Muscle layer of duodenum (tissue), 2 donors: ENCODE data around the gene RBFOX2.
A peak's percentile ranks its signal among the peaks of the same experiment; 100 is the strongest.

ENCODE experiments used
- H3K27ac ChIP-seq: one replicate; pipeline ENCODE4 v1.7.0; 2013; ENCODE audit warnings: mild to moderate bottlenecking, low read length
- H3K27me3 ChIP-seq: one replicate; pipeline ENCODE4 v1.7.0; 2013; ENCODE audit warnings: low read depth, mild to moderate bottlenecking, control low read depth, low read length
- H3K36me3 ChIP-seq, 2 donors: one replicate each; pipeline ENCODE4 v1.7.0; 2013; ENCODE audit warnings: low read length in 2 of 2, control low read depth in 1 of 2, mild to moderate bottlenecking in 1 of 2; ENCODE audit not compliant: insufficient read depth in 2 of 2, control insufficient read depth in 1 of 2
- H3K4me1 ChIP-seq, 2 donors: one replicate each; pipeline ENCODE4 v1.7.0; 2013; ENCODE audit warnings: low read length in 2 of 2, mild to moderate bottlenecking in 2 of 2, control low read depth in 1 of 2, moderate library complexity in 1 of 2; ENCODE audit not compliant: insufficient read depth in 2 of 2, control insufficient read depth in 1 of 2
- H3K4me3 ChIP-seq, 2 donors: one replicate each; pipeline ENCODE4 v1.7.0; 2013; ENCODE audit warnings: low read length in 2 of 2, low read depth in 1 of 2, mild to moderate bottlenecking in 1 of 2
- H3K9me3 ChIP-seq, 2 donors: one replicate each; pipeline ENCODE4 v1.7.0; 2013; ENCODE audit warnings: low read length in 2 of 2, control low read depth in 1 of 2, mild to moderate bottlenecking in 1 of 2; ENCODE audit not compliant: control insufficient read depth in 1 of 2
- donor health status: healthy.

RBFOX2 gene

DNA sequence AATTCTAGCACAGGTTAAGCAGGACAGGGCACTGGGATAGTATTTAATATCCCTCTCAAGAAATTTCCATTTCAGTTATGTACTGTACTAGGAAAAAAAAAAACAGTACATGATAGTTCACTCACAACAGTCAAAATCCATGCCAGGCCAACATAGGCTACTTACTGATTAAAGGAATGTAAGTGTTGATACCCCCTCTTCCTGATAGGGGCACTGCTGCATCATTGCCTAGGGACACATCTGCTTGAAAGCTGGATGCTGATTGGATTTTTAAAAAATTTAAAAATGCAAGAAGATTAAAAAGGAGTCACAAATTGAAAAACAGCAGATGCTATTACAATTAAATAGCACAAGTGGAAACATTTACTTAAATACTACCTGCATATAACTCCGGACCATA is 267.6 kb downstream of the RBFOX2 start:
- Histone ChIP-seq H3K36me3 (peaks cover 7 to 10% of the 10 kb centered on the region in 2 donors), H3K27me3 (no peaks in the 10 kb centered on the region), H3K4me3 (no peak overlapping the region), H3K4me1 (no peaks in the 10 kb centered on the region), H3K27ac (no peak overlapping the region), H3K9me3 (no peaks in the 10 kb centered on the region)

DNA sequence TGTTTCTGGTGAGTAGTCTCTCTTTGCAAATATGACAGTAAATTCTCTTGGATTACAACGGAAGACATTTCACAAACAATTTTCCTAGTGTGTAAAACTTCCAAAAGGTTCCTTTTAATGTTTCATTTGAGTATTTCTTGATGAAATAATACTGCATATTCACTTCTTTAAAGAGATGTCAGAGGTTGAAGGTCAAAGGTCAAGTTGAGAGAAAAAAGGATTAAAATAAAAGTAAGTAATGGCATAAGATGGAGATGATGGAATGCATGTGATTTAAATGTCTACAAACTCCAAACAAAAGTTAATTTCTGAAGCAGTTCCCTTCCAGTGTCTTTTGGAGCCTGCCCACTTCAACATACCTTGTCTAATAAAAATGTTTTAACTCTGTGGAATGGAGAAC is 270.2 kb downstream of the RBFOX2 start:
- Histone ChIP-seq H3K4me1 (no peaks in the 10 kb centered on the region), H3K27me3 (no peaks in the 10 kb centered on the region), H3K4me3 (no peak overlapping the region), H3K9me3 (no peaks in the 10 kb centered on the region), H3K27ac (no peak overlapping the region), H3K36me3 (peaks cover 7 to 21% of the 10 kb centered on the region in 2 donors)

DNA sequence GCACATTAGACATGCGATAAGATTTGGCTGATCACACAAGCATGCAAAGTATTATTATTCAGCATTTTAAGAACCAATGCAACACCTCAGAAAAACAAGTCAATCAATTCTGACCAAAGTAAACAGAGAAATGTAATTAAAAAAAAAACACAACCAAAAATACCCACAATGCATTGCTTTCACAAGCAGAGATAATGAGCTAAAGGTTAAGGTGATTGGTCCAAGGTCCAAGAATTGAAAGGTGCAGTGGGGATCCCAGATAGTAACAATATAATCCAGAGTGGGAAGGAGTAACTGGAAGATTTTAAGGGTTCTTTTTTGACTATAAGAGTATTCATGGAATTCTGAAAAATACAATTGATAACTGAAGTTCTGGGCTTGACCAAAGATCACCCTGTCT is 271.9 kb downstream of the RBFOX2 start:
- H3K4me1 ChIP-seq: no peaks in the 10 kb centered on the region
- H3K9me3 ChIP-seq: no peaks in the 10 kb centered on the region
- H3K27me3 ChIP-seq: no peaks in the 10 kb centered on the region
- H3K36me3 ChIP-seq: peaks cover 7 to 21% of the 10 kb centered on the region in 2 donors
- no peak overlapping the region for H3K4me3 ChIP-seq
- H3K27ac ChIP-seq: no peak overlapping the region

DNA sequence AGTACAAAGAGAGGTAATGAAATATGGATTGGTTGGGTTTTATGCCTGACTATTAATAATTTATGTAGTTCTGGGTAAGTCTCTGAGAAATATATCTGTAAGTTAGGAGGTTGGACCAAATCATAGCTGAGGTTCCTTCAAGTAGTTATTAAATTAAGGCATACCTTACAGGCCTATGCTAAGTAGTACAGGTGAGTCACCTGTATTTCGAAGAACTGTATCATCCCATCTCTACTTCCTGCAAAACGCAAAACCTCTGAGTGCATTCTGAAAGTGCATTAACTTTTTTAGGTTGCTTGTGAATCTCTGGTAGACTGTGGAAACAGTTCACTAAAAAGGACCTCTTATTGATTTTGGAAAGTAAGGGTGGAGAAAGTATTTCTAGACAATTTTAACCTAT is 273.9 kb downstream of the RBFOX2 start:
- Histone ChIP-seq H3K9me3 (no peaks in the 10 kb centered on the region), H3K4me1 (no peaks in the 10 kb centered on the region), H3K27me3 (no peaks in the 10 kb centered on the region), H3K36me3 (peaks cover 7 to 16% of the 10 kb centered on the region in 2 donors), H3K4me3 (no peak overlapping the region), H3K27ac (no peak overlapping the region)

DNA sequence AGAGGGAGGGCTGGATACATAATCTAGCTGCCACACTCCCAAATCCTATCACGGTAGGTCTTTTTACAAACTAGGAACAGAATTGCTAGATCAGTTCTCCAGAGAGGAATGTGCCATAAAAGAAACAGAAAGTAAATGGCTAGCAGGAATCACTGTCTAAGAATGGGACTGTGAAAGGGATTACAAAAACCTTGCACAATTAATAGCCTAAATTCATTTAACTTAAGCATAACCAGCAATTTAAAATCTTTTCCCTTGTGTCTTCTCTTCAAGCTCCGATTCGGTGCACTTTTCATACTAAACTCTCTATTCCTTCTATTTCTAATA is 275.8 kb downstream of the RBFOX2 start:
- Histone ChIP-seq H3K27ac (no peak overlapping the region), H3K4me1 (no peaks in the 10 kb centered on the region), H3K27me3 (no peaks in the 10 kb centered on the region), H3K9me3 (no peaks in the 10 kb centered on the region), H3K36me3 (peaks cover 7 to 11% of the 10 kb centered on the region in 2 donors), H3K4me3 (no peak overlapping the region)

DNA sequence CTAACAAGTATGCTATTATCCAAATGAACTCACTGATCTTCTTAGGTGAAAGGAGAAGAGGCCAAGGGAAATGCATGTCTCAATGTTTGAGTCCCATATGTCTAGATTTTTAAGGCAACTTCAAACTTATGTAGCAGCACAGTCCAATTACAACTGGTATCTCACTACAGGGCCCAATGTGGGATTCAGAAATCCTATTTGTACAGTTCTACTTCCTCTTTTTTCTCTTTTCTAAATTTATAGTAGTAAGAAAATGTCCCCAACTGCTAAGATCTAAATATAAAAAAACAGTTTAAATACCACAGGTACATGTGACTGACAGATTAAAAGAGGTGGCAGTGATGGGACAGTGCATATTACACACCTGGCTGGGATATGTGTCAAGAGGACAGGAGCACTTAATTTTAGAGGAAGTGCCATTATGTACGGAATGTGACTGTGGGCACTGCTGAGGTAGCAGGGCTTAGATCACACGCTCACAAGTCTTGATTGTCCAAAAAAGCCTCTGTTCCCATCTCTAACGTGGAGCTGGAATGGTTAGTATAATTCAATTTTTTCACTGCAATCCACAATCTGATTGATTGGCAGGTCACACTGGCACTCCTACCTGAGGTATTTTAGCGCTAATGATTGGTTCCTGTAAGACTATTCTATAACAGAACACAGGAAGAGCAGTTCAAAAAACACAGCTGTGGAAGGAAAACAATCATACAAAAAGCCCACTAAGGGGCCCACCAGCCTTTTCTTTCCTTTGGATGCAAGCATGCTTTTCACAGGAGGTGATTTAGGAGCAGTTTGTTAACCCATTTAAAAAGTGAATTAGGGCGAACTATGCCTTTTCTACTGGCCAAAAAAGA is 276.4 kb downstream of the RBFOX2 start:
- no peaks in the 10 kb centered on the region for H3K9me3 ChIP-seq
- H3K27me3 ChIP-seq: no peaks in the 10 kb centered on the region
- H3K36me3 ChIP-seq: peaks cover 7 to 11% of the 10 kb centered on the region in 2 donors
- H3K4me3 ChIP-seq: no peak overlapping the region
- no peaks in the 10 kb centered on the region for H3K4me1 ChIP-seq
- H3K27ac ChIP-seq: no peak overlapping the region

DNA sequence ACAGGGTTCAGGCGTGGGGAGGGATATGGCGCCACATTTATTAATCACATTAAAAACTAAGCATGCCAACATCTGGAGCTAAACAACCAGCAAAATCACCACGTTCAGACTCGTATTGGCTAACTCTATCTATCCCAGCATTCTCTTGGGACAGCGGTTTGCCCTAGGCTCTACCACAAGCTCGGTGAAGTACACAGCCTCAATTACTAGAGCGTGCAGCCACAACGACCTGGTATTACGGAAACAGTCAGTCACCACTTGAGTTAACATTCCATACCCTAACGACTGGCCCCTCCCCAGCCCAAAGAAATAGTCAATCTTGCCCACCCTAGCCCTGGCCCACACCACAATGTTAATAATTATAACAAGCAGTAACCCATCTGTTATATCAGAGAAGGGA is 278.8 kb downstream of the RBFOX2 start:
- Histone ChIP-seq H3K4me1 (peaks cover 0 to 6% of the 10 kb centered on the region in 2 donors), H3K4me3 (no peak overlapping the region), H3K36me3 (peaks cover 10 to 13% of the 10 kb centered on the region in 2 donors), H3K27ac (no peak overlapping the region), H3K27me3 (no peaks in the 10 kb centered on the region), H3K9me3 (no peaks in the 10 kb centered on the region)

DNA sequence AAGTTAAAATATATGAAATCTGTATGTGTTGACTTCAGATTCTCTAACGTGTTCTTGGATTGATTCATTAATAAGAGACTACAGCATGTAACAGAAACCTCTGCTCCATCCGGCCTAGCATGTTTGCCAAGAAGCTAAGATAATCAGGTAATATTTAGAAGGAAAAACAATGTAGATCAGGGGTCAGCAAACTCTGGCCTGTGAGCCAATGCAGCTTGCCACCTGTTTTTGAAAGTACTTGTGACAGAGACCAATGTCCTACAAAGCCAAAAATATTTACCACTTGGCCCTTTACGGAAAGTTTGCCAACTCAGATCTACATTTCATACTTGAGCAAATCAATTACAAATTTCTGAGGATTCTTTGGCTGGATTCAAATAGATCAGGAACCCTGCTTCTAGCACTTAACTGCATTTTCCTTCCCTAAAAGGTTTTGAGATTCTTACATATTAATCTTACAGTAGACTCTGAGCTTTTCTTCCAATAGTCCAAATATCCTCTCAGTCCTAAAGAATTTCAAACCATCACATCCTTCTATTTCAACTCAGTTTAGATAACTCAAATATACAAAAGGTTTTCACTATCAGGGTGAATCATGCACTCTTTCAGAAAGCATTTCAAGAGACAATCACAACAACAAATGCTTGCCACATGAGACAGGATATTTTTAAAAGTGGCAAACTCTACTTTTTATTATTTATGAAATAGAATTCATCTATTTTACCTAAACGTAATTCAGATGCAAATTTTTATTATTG is 281.5 kb downstream of the RBFOX2 start:
- Histone ChIP-seq H3K9me3 (no peaks in the 10 kb centered on the region), H3K4me1 (peaks cover 2 to 6% of the 10 kb centered on the region in 2 donors), H3K4me3 (no peak overlapping the region), H3K27ac (no peak overlapping the region), H3K27me3 (no peaks in the 10 kb centered on the region), H3K36me3 (peaks cover 17 to 24% of the 10 kb centered on the region in 2 donors)

DNA sequence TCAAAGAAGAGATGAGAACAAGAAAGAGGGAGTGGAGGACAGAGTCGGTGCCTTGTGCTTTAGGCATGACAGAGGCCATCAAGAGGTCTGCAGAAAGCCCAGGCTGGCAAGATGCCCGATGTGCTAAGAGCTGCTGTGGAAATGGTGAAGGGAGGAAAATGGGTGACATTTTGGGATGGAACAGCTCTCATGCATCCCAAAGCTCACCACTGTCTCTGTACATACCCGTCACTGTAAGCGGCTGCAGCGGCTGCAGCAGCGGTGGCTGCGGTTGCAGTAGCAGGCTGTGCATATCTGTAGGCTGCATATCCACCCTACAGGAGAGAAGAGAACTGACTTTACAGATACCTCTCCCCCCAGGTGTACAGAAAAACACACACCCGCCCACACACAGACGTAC is 282.4 kb downstream of the RBFOX2 start:
- no peaks in the 10 kb centered on the region for H3K27me3 ChIP-seq
- H3K27ac ChIP-seq: no peak overlapping the region
- no peaks in the 10 kb centered on the region for H3K9me3 ChIP-seq
- no peak overlapping the region for H3K4me3 ChIP-seq
- peaks cover 17 to 26% of the 10 kb centered on the region in 2 donors for H3K36me3 ChIP-seq
- peaks cover 2 to 6% of the 10 kb centered on the region in 2 donors for H3K4me1 ChIP-seq

DNA sequence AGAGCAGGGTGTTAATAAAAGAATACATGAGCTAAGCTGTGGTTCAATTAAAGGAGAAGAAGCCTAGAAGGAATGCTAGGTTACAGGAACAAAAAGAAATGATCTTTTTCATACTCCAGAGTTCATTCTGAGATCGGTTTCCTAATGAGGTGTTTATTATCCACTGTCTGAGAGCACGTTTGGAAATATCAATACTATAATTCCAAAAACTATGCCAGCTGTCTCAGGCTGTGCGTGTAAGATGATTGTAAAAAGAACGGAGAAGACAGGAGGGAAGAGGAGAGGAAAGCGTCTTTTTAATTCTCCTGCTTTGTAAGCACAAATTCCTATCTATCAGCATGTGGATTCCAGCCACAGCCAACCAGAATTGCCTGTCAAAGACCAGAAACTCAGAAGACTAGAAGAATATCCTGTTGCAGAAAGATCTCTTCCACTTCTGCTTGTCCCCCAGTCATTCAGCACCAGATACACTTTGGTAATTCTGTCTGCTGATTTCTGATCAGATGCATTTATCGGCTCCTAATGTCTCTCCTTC is 285.2 kb downstream of the RBFOX2 start:
- Histone ChIP-seq H3K4me3 (no peak overlapping the region), H3K9me3 (no peaks in the 10 kb centered on the region), H3K36me3 (peaks cover 21 to 26% of the 10 kb centered on the region in 2 donors), H3K4me1 (peaks cover 2 to 6% of the 10 kb centered on the region in 2 donors), H3K27ac (no peak overlapping the region), H3K27me3 (no peaks in the 10 kb centered on the region)

DNA sequence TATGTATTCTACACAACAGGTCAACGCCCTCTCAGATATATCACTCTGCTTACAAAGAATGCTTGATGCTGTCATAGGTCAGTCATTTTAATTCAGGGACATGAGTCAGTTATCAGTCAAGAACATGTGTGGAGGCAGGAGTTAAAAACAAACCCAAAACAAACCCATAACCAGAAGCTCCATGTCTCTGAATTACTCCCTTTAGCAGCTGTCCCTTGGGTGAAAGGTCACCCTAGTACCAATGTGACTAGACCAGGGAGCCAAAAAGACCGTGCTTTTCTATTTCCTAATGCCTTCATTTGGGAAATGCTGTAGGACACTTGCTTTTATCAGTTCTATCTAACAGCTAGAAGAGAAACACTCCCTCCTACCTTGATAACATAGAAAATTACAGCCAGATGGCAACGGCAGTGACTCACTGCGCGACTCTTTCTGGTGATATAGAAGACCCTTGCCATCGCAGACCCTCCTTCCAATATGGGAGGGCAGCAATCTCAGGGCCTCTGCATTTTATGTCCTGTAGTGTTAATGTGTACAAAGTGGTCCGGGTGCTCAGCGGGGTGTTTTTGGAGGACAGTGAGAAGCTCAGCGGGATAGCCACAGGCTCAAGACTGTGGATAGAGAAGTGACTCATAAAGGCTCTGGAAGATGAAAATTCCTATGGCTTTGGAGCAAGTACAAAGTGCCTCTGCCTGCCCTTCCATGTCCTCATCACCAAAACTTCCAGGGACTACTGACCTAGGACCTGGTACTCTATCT is 286.1 kb downstream of the RBFOX2 start:
- Histone ChIP-seq H3K27me3 (no peaks in the 10 kb centered on the region), H3K36me3 (peaks cover 21 to 26% of the 10 kb centered on the region in 2 donors), H3K9me3 (no peaks in the 10 kb centered on the region), H3K27ac (peak overlapping the region; percentile 7), H3K4me1 (peaks cover 2 to 6% of the 10 kb centered on the region in 2 donors), H3K4me3 (no peak overlapping the region)
